GM18870 (cell line): ENCODE data around the gene ULBP1.
"Not testable (repeated sequence)": the region's sequence is repeated elsewhere in the genome, so short reads cannot be mapped to it uniquely, and the experiment has no call there.

ENCODE experiments used
- ATAC-seq: cut with Tn5 transposase; IDR thresholded peaks from one replicate; pipeline ENCODE4 v1.9.1; 2021; ENCODE audit warnings: moderate library complexity; ENCODE audit not compliant: unreplicated experiment

Gene ULBP1

GRCh38 chr6:150004101-150004782 is 40.5 kb downstream of the ULBP1 start:
- ATAC-seq: no peak

GRCh38 chr6:150004783-150005717 is 41.3 kb downstream of the ULBP1 start:
- no peak for ATAC-seq

- no peak for ATAC-seq
These were observed 42.3 kb downstream of the ULBP1 start for GRCh38 chr6:150005761-150006651.

GRCh38 chr6:150006961-150007464 is 43.3 kb downstream of the ULBP1 start:
- ATAC-seq: no peak

GRCh38 chr6:150008588-150008987 is 44.8 kb downstream of the ULBP1 start:
- ATAC-seq: no peak

DNA sequence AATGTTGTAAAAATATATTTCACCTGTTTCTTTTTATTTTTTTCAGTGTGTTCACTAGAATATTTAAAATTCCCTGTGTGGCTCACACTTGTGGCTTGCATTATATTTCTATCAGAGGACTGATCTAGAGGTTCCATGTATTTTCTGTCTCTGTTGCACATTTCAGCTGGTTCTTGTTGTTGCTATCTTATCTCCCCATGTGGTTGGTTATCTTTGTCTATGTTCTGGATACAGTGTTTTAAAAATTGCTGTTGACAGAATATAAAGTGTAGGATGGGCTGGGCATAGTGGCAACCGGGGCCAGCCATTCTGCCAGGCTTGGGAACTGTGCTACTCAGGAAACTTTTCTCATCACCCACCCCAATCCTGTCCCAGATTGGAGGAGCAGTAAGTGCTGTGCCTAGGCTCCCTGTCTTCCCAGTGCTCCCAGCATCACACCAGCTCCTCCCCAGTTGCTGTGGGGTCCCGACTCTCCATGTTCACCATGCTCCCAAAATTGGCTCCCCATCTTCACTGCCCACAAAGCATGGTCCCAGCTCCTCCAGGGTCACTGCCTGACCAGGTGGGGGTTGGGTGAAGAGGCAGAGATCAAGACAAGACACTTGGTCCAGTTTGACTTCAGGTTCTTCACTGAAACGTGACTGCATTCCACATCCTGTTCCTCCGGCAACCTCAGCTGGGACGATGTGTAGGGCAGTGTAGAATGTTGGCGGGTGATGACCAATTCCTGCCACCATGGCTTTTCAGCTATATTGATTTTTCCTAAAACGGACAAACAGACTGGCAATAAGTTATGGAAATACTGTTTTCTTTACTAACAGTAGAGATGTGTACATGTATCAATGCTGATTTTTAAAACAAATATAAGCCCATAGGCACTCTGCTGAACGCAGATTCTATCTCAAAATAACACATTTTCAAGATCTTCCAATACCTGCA is 49.4 kb downstream of the ULBP1 start:
- ATAC-seq: not testable (repeated sequence)

DNA sequence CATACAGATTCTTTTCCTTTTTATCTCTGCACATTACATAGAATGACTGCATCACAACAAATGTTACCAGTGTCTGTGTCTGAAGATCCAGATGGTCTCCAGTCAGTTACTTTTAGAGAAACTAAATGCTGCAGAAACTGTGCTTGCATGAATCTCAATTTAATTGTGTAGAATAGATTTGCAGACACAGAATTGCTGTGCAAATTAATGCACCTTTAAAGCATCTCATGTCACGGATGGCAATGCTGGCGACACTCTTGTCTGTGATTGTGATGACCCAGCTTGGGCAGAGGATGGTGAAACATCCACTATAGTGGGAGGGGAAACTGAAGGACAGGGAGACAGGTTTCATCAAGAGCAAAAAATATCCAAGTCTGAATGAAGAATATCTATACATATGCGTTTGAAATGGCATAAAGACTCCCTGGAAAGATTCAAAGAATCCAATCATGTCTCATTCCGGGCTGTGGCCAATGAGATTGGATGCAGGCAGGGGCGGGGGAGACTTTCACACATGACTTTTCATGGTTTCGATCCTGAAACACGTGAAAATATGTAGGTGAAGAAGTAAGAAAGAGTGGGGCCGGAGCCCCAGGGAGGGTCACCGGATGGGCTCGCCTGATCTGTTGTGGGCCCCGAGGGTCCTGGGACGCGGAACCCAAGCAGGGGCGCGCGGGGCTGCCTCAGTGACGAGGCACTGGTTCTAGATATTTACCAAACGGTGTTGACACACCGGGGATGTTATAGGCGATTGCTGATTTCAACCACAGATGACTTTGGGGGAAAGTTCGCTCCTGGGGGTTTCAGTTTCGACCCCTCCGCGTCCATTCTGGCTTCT is 50.3 kb downstream of the ULBP1 start:
- ATAC-seq: not testable (repeated sequence)

GRCh38 chr6:150014623-150015280 is 51.0 kb downstream of the ULBP1 start:
- ATAC-seq: not testable (repeated sequence)

GRCh38 chr6:150015281-150016001 is 51.7 kb downstream of the ULBP1 start:
- ATAC-seq: not testable (repeated sequence)

GRCh38 chr6:150016324-150017185 is 52.8 kb downstream of the ULBP1 start:
- ATAC-seq: peak; percentile 68

GRCh38 chr6:150017186-150017521 is 53.4 kb downstream of the ULBP1 start:
- ATAC-seq: not testable (repeated sequence)

- ATAC-seq: no peak
These were observed 55.3 kb downstream of the ULBP1 start for GRCh38 chr6:150018846-150019580.

- not testable (repeated sequence) for ATAC-seq
These were observed 58.1 kb downstream of the ULBP1 start for GRCh38 chr6:150021870-150022269.
